Testis (tissue), 2 donors: ENCODE results near the gene N4BP2.
"Not testable (repeated sequence)": the region's sequence is repeated elsewhere in the genome, so short reads cannot be mapped to it uniquely, and the experiment has no call there.

Source experiments
- CTCF ChIP-seq, 3 experiments: fragments of 450-650 bp in 2 of 3; fragments of 200-600 bp in 1 of 3; sonication (generic) in 1 of 3; IDR thresholded peaks; one replicate each; pipeline ENCODE4 v1.5.1; 2016 to 2019; ENCODE audit warnings: antibody characterized with exemption in 3 of 3, mild to moderate bottlenecking in 2 of 3, moderate library complexity in 1 of 3
- POLR2A ChIP-seq: fragments of 450-650 bp; IDR thresholded peaks from one replicate; pipeline ENCODE4 v1.6.1; 2017; ENCODE audit warnings: antibody characterized with exemption, mild to moderate bottlenecking, moderate library complexity

- not testable (repeated sequence) for TF ChIP-seq CTCF (IDR thresholded peaks at IDR 0.05); POLR2A
Measured at GRCh38 chr4:40136202-40136601, 79.6 kb downstream of the N4BP2 start.
